NCI-H187 treated with DMSO at 0.1 percent for 48 hours (cell line): ENCODE measurements around the gene C12orf57.

Experiments used
- DNase-seq: peaks from one replicate; lab custom pipeline; 2025; lab: John Stamatoyannopoulos, UW

The C12orf57 gene

GRCh38 chr12:6953442-6954315, 9.9 kb downstream of the C12orf57 start:
- DNase-seq = no peak

GRCh38 chr12:6954316-6955107, 10.7 kb downstream of the C12orf57 start:
- no peak for DNase-seq

GRCh38 chr12:6955108-6956020, 11.5 kb downstream of the C12orf57 start:
- no peak for DNase-seq

GRCh38 chr12:6956021-6956727, 12.4 kb downstream of the C12orf57 start:
- no peak for DNase-seq

DNA sequence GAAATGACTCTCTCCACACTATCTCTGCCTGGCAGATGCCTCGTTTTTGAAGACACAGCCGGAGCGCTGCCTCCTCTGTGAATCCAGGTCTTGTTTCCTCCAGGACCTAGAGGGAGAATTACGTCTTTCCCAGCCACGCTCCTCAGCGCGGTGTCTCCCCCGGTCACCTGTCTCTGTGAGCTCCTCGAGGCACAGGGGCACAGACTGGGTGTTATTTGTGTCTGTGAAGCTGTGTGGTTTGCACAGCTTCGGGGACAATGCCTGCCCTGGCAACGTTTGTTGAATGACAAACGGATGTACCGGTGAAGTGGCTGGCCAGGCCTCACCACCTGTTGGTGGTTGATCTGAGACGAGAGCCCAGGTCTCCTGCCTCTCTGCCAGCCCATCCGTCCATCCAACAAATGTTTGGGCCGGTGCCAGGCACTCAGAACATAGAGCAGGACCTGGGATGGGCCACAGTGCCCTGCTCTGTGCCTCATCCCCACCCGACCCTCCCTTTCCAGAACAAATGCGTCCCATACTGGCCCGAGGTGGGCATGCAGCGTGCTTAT, 13.4 kb downstream of the C12orf57 start:
- no peak for DNase-seq

GRCh38 chr12:6957741-6958608, 14.2 kb downstream of the C12orf57 start:
- no peak for DNase-seq

DNA sequence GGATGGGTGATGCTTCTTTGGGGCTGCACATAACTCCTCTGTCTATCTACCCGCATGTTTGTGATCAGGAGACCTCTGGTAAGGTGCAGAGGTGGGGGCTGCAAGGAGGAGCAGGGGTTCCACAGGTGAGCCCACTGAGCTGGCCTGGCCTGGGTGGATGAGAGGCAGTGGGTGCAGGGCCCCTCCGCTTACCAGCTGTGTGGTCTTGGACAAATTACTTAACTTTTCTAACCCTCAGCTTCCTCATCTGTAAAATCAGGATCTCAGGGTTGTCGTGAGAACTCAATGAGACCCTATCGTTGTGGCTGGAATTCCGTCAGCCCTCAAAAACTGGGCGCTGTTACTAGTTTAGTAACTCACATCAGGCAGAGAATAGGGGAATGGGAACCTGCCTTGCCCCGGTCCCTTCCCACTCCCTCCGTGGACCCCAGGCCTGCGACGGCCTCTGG, 14.8 kb downstream of the C12orf57 start:
- DNase-seq = no peak

DNA sequence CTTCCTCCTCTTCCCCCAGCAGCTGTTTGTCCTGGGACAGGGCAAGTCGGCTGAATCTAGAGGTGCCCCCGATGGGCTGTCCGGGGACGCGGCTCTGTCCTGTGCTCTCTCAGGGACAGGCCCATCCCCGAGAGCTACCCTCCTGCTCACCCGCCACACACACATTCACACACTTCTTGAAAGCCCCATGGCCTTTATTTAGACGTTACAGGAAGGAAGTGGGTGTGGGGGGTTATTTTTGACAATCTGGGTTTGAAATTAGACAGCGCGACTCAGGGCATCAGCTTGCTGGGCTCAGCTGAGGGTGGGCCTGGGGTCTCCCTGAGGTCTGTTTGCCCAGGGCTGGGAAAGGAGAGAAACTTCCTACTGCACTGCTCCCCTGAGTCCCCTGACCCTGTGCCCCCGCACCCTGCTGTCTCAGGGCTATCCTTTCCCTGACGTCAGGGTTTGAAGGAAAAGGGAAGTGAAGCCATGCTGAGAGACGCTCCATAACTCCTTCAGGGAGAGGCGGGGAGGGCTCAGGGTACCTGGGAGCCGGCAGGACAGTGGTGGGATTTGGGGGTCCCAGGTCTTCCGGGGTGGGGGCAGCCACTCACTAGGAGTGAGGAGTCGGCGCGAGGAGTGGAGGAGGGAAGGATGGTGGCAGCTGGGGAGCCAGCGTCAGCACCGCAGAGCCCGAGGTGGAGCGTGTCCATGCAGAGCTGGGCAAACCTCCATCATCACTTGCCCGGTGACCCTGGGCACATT, 15.4 kb downstream of the C12orf57 start:
- no peak for DNase-seq

GRCh38 chr12:6959805-6960592, 16.2 kb downstream of the C12orf57 start:
- DNase-seq = no peak

GRCh38 chr12:6960593-6961277, 16.9 kb downstream of the C12orf57 start:
- DNase-seq = no peak

- no peak for DNase-seq
These were observed 17.5 kb downstream of the C12orf57 start for GRCh38 chr12:6961278-6961694.

DNA sequence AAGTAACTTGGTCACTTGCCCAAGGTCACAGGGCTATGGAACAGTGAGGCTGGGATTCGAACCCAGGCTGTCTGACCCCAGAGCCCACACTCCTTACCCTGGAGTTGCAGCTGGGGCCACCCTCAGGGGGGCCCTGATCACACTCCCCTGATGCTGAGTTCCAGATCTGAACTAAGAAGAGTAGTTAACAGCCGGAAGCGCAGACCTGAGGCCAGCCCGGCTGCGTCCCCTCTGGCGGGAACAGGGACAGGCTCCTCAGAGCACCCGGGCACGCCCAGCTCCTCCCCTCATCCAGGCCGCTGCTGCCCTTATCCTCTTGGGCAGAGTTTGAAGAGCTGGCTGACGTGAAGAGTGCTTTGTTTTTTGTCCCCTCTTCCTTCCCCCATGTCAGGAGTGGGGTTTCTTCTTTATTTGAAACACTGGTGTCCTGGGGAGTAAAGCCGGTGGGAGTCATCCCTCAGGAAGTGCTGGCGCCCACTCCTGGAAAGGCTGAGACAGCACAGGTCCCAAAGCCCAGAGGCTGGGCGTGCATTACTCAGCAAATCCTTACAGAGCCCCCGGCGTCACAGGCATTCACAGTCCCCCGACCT, 18.0 kb downstream of the C12orf57 start:
- DNase-seq = peak; percentile 39

DNA sequence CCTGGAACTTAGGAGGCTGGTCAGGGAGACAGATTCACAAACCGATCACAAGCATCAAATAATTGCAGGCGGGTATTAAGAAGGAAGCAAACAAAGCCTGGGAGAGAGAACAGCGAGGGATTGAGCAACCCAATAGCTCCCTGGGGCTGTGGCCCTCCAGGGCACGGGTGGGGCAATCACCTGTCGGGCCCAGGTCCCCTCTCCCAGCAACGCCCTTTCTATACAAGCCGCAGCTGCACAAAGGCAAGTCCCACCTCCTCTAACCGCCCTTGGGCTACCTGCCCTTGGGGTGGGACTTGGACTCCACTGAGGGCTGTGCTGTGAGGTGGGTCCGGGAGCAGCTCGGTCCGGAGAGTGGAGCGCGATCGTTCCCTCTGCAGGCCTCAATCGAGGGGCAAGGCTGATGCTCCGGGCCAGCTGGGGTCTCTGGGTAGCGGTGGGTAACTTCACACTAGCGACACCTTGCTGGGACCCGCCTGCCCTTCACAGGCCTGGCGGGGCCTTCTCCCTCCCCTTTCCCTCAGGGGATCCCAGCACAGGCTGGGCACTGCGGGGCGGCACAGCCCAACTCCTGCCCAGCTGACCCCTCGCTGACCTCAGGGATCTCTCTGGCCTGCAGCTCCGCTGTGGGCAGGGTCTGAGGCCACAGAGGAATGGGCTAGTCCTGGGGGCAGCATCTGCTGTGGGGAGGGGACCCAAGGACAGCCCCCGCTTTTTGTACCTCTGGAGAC, 18.6 kb downstream of the C12orf57 start:
- DNase-seq = peak; percentile 47

DNA sequence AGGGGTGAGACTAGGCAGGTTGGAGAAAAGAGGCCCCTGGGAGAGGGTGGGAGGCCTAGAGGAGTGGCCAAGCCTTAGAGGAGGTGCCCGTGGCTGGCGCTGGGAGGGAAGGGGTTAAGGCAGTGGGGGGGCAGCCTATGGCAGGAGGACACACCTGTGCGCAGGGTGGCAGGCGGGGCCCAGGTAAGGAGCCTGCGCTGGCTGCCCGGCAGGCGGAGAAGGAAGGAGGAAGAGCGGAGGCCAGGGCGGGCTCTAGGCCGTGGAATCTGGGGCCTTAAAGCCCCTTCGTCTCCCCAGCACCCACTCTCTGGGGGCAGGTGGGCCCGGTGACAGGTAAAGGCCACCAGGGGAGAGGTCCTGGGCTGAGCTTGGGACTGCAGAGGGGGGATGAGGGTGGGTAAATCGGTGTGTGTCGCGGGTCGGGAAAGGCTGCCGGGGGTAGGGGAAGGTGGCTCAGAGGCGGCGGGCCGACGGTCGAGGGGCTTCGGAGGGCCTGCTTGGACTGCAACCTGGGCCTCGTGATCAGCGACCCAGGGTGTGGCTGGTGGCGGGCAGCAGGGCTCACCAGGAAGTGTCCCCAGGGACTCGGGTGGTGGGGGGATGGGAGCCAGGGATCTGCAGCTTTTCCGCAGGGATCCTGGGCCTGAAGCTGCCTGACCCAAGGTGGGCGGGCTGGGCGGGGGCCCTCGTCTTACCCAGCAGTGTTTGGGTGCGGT, 19.4 kb downstream of the C12orf57 start:
- peak; percentile 77 for DNase-seq

- DNase-seq = no peak
These were observed 20.1 kb downstream of the C12orf57 start for GRCh38 chr12:6963791-6964413.

- no peak for DNase-seq
These were observed 20.8 kb downstream of the C12orf57 start for GRCh38 chr12:6964605-6965025.
